K562 (cell line): ENCODE measurements around the gene CDYL2. TPM values are rescaled to one million over a fixed set of nuclear protein-coding genes. Genes with fewer than 3 reads are reported as not detected.

Experiments used
- ATAC-seq: fragments of 200-7000 bp; cut with Tn5 transposase; 3 replicates; pipeline ENCODE4 v1.9.1; 2020; ENCODE audit warnings: moderate library complexity
- BruUV-seq: library from RNA; stranded (reverse); fragments of 400-500 nt; replicated peaks from 2 replicates; lab custom pipeline; 2021; lab: Mats Ljungman, UMichigan
- CTCF ChIA-PET: fragments of 300-600 bp; formaldehyde crosslinking; extraction: SDS; loops from one replicate; lab custom pipeline; 2021; ENCODE audit warnings: low intra/inter-chr PET ratio; lab: Yijun Ruan, JAX
- POLR2A ChIA-PET: fragments of 300-600, 350-650 bp; sonication (Branson Sonifier 250); formaldehyde crosslinking; extraction: SDS; loops from one replicate; lab custom pipeline; 2021; ENCODE audit warnings: antibody characterized with exemption, inconsistent platforms; lab: Yijun Ruan, JAX
- DNase-seq, 4 experiments: peaks; one replicate each; pipeline versions ENCODE4 v3.0.0 to v3.0.0-alpha.2; 2011 to 2018; ENCODE audit warnings: low spot score in 3 of 4, mixed read lengths in 3 of 4; ENCODE audit errors: extremely low read depth in 1 of 4
- FAIRE-seq: peaks from 2 replicates; lab custom pipeline; 2011; peaks lifted over from hg19 to GRCh38; lab: Jason Lieb, UNC
- H2AFZ ChIP-seq: 2 replicates; pipeline ENCODE4 v1.6.0; 2011; ENCODE audit warnings: low read depth, low read length, control low read depth, inconsistent platforms
- H3K27ac ChIP-seq: fragments of 200-600 bp; 3 replicates; pipeline ENCODE4 v1.8.0; 2011; ENCODE audit warnings: low read depth, mild to moderate bottlenecking, control low read depth, inconsistent platforms, low read length, moderate library complexity, mixed read lengths; ENCODE audit errors: extremely low read depth
- H3K27me3 ChIP-seq, 2 experiments: fragments of 300-600 bp in 1 of 2; 2 replicates in 1 of 2; 3 replicates in 1 of 2; pipeline versions ENCODE4 v1.6.0 to v1.8.0; 2011; ENCODE audit warnings: inconsistent platforms in 2 of 2, low read length in 2 of 2, mild to moderate bottlenecking in 1 of 2, mixed read lengths in 1 of 2, moderate library complexity in 1 of 2; ENCODE audit not compliant: control insufficient read depth in 2 of 2, insufficient read depth in 2 of 2
- H3K36me3 ChIP-seq: fragments of 300-600 bp; 3 replicates; pipeline ENCODE4 v1.8.0; 2011; ENCODE audit warnings: mild to moderate bottlenecking, low read length, inconsistent platforms; ENCODE audit not compliant: control insufficient read depth, insufficient read depth
- H3K4me1 ChIP-seq, 2 experiments: fragments of 200-600 bp in 1 of 2; replicated peaks in 1 of 2; 2 replicates in 1 of 2; 3 replicates in 1 of 2; pipeline versions ENCODE4 v1.5.1 to v1.8.0; 2011; ENCODE audit warnings: inconsistent platforms in 2 of 2, low read length in 2 of 2, mild to moderate bottlenecking in 1 of 2, mixed read lengths in 1 of 2, moderate library complexity in 1 of 2; ENCODE audit not compliant: control insufficient read depth in 2 of 2, insufficient read depth in 2 of 2
- H3K4me2 ChIP-seq: 2 replicates; pipeline ENCODE4 v1.6.1; 2011; ENCODE audit warnings: low read length, control low read depth, inconsistent platforms, mixed read lengths; ENCODE audit not compliant: insufficient read depth
- H3K4me3 ChIP-seq: fragments of 200-600 bp; sonication (generic), shearing (Covaris generic); 2 replicates; pipeline ENCODE4 v1.5.1; 2016; ENCODE audit warnings: control low read depth, inconsistent platforms
- H3K79me2 ChIP-seq: fragments of 200-600 bp; 3 replicates; pipeline ENCODE4 v1.8.0; 2011; ENCODE audit warnings: low read length, inconsistent platforms; ENCODE audit not compliant: control insufficient read depth, insufficient read depth
- H3K9ac ChIP-seq, 2 experiments: 2 replicates each; pipeline versions ENCODE4 v1.6.0 to v1.6.1; 2011; ENCODE audit warnings: low read depth in 2 of 2, low read length in 2 of 2, control low read depth in 1 of 2, inconsistent platforms in 1 of 2, mild to moderate bottlenecking in 1 of 2, mixed read lengths in 1 of 2; ENCODE audit not compliant: insufficient read depth in 1 of 2
- H3K9me1 ChIP-seq: one replicate; pipeline ENCODE4 v1.6.0; 2011; ENCODE audit warnings: inconsistent platforms, mild to moderate bottlenecking, low read length, moderate library complexity; ENCODE audit not compliant: control insufficient read depth, insufficient read depth
- H3K9me3 ChIP-seq: replicated peaks from 2 replicates; pipeline ENCODE4 v1.5.1; 2011; ENCODE audit warnings: low read depth, low read length, inconsistent platforms; ENCODE audit not compliant: control insufficient read depth, insufficient read depth
- H4K20me1 ChIP-seq: replicated peaks from 2 replicates; pipeline ENCODE4 v1.6.1; 2011; ENCODE audit warnings: low read length, inconsistent platforms, mixed read lengths; ENCODE audit not compliant: control insufficient read depth, insufficient read depth
- ARHGAP35 ChIP-seq: fragments of 450-650 bp; IDR thresholded peaks from 2 replicates; pipeline ENCODE4 v1.6.1; 2018; ENCODE audit not compliant: partially characterized antibody
- CBX3 ChIP-seq, 2 experiments: IDR thresholded peaks; 1 replicate in 1 of 2; 2 replicates in 1 of 2; pipeline ENCODE4 v1.6.1; 2012; ENCODE audit warnings: inconsistent platforms in 2 of 2, low read length in 2 of 2, borderline replicate concordance in 1 of 2, control low read depth in 1 of 2
- FOS ChIP-seq: IDR thresholded peaks from 3 replicates; pipeline ENCODE4 v1.6.1; 2011; ENCODE audit not compliant: insufficient read length; ENCODE audit errors: extremely low read depth
- GABPB1 ChIP-seq: sonication (generic); formaldehyde crosslinking; IDR thresholded peaks from 2 replicates; pipeline ENCODE4 v1.8.0; 2022; ENCODE audit warnings: mild to moderate bottlenecking, missing genetic modification reagents
- LCOR ChIP-seq: sonication (generic); formaldehyde crosslinking; IDR thresholded peaks from 2 replicates; pipeline ENCODE4 v1.8.0; 2022; ENCODE audit warnings: mild to moderate bottlenecking, missing genetic modification reagents
- MTF1 ChIP-seq: fragments of 250-450 bp; sonication (Bioruptor Pico); IDR thresholded peaks from 2 replicates; pipeline ENCODE4 v1.9.0; 2021; ENCODE audit warnings: moderate library complexity, mild to moderate bottlenecking, inconsistent platforms, borderline replicate concordance
- SAP30 ChIP-seq: fragments of 200-600 bp; sonication (generic); IDR thresholded peaks from 2 replicates; pipeline ENCODE4 v1.6.1; 2012; ENCODE audit warnings: borderline replicate concordance, low read depth, mild to moderate bottlenecking, moderate library complexity, low read length, control low read depth, inconsistent platforms; ENCODE audit not compliant: insufficient read depth, poor library complexity, severe bottlenecking
- SMAD2 ChIP-seq: fragments of 150-350 bp; IDR thresholded peaks from 2 replicates; pipeline ENCODE4 v1.6.1; 2014; ENCODE audit warnings: low read depth, mild to moderate bottlenecking, low read length
- SP1 ChIP-seq: sonication (generic); formaldehyde crosslinking; IDR thresholded peaks from 2 replicates; pipeline ENCODE4 v1.8.1; 2022; ENCODE audit warnings: mild to moderate bottlenecking, missing genetic modification reagents
- SRF ChIP-seq, 2 experiments: fragments of 250-450, 450-650 bp in 1 of 2; sonication (Bioruptor Pico) in 1 of 2; sonication (generic) in 1 of 2; formaldehyde crosslinking; IDR thresholded peaks; 2 replicates each; pipeline versions ENCODE4 v1.5.0 to v1.5.1; 2020 to 2022; ENCODE audit warnings: mild to moderate bottlenecking in 1 of 2, missing genetic modification reagents in 1 of 2
- SRSF9 ChIP-seq: fragments of 200-400 bp; formaldehyde crosslinking; IDR thresholded peaks from 2 replicates; pipeline ENCODE4 v1.6.1; 2017; ENCODE audit warnings: low read depth, low read length, borderline replicate concordance
- TCF7L2 ChIP-seq: fragments of 150-350 bp; IDR thresholded peaks from 2 replicates; pipeline ENCODE4 v1.6.1; 2016; ENCODE audit warnings: low read depth, mild to moderate bottlenecking, low read length, moderate library complexity
- TEAD2 ChIP-seq: fragments of 450-650 bp; IDR thresholded peaks from 2 replicates; pipeline ENCODE4 v1.6.1; 2016; ENCODE audit warnings: missing genetic modification characterization, control low read depth, missing compliant biosample characterization
- WGBS: fragments of 100-300 bp; shearing (Covaris generic); methylation state at CpG from one replicate; pipeline ENCODE4 v1.1.6; 2016; ENCODE audit warnings: low coverage, mixed read lengths; ENCODE audit not compliant: insufficient coverage; ENCODE audit errors: missing lambda C conversion rate; 5-methylcytosine and 5-hydroxymethylcytosine counted together
- in situ Hi-C: fragments of 300-500 bp; cut with MboI; formaldehyde crosslinking; loops from 4 replicates; pipeline ENCODE4 v1.15.0; 2018; ENCODE audit warnings: inconsistent platforms, mixed read lengths
- intact Hi-C: fragments of 100-400 bp; cut with micrococcal nuclease; formaldehyde crosslinking; loops from 2 replicates; pipeline ENCODE4 v1.14.2; 2022
- polyA plus RNA-seq, 8 experiments: library from polyadenylated mRNA; depleted of rRNA in 4 of 8; stranded (reverse) in 5 of 8; unstranded in 3 of 8; fragments of >200 nt; fragmentation: Nextera tagmentation in 2 of 8; fragmentation: Illumina TruSeq in 1 of 8; extraction: Ambion mirVana in 2 of 8; extraction: Trizol in 1 of 8; gene quantifications; 2 replicates each; pipeline versions ENCODE4 v1.2.1 to v1.2.3, GENCODE V29; 2011 to 2014; ENCODE audit warnings: inconsistent platforms in 1 of 8, missing spikeins in 1 of 8
- total RNA-seq, 7 experiments: library from RNA; depleted of rRNA in 6 of 7; stranded (reverse); fragments of >200 nt in 6 of 7; fragmentation: Illumina TruSeq in 2 of 7; extraction: Trizol in 2 of 7; gene quantifications; 2 replicates each; pipeline versions ENCODE4 v1.2.1 to v1.2.3, GENCODE V29; 2011 to 2021; ENCODE audit warnings: low replicate concordance in 1 of 7
- TF ChIP-seq, protein P1 (sequence below), 2 experiments: fragments of 200-800 bp in 1 of 2; sonication (Bioruptor generic) in 1 of 2; sonication (generic) in 1 of 2; formaldehyde crosslinking in 1 of 2; IDR thresholded peaks in 1 of 2; conservative IDR thresholded peaks in 1 of 2; 2 replicates each; pipeline versions ENCODE4 v1.5.0 to v1.6.1; 2016 to 2020; ENCODE audit warnings: missing compliant biosample characterization in 1 of 2, missing genetic modification characterization in 1 of 2, missing genetic modification reagents in 1 of 2
- TF ChIP-seq, protein P2 (sequence below): fragments of 250-450 bp; sonication (Bioruptor Pico); IDR thresholded peaks from 2 replicates; pipeline ENCODE4 v1.8.0; 2021; ENCODE audit warnings: borderline replicate concordance, mild to moderate bottlenecking, moderate library complexity; ENCODE audit not compliant: poor library complexity, severe bottlenecking
- TF ChIP-seq, protein P3 (sequence below): IDR thresholded peaks from 3 replicates; pipeline ENCODE4 v1.6.1; 2011; ENCODE audit warnings: borderline replicate concordance, mild to moderate bottlenecking; ENCODE audit not compliant: insufficient read length, insufficient read depth

CDYL2 gene
- total and polyA plus RNA-seq, 9 of the 15 experiments (the other 6 are each of a cell fraction or from before 2014, with no cell fraction given) = under 0.01 to 0.04 (median 0.01) TPM; not detected in 6

DNA sequence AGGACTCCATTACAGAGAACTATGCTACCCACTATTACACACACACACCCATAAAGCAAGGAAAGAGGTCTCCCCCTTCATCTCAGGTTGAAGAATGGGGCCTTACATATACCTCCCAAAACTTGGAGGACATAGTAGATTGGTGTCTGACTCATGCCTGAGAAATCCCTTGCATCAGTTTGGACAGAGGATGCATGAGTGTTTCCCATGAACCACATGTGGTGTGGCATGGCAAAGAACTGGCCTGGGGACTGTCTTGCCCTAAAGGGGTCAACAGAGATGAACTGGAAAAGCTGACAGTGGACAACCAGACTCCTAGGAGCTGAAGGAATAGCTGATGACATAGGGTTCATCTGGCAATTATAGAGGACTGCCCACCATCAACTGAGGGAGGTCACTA is 209.6 kb downstream of the CDYL2 start (continued):
- TF ChIP-seq, protein P1, sequence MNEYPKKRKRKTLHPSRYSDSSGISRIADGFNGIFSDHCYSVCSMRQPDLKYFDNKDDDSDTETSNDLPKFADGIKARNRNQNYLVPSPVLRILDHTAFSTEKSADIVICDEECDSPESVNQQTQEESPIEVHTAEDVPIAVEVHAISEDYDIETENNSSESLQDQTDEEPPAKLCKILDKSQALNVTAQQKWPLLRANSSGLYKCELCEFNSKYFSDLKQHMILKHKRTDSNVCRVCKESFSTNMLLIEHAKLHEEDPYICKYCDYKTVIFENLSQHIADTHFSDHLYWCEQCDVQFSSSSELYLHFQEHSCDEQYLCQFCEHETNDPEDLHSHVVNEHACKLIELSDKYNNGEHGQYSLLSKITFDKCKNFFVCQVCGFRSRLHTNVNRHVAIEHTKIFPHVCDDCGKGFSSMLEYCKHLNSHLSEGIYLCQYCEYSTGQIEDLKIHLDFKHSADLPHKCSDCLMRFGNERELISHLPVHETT (CRISPR knock-in tag; conservative IDR thresholded peaks at IDR 0.05 in 1 of 2, IDR thresholded peaks at IDR 0.05 in 1 of 2) = no peak
- TF ChIP-seq FOS (no peak), SMAD2 (no peak), SRF (CRISPR knock-in tag; IDR thresholded peaks at IDR 0.05) (no peak), LCOR (CRISPR knock-in tag) (no peak)

GRCh38 chr16:80592273-80592672 is 212.1 kb downstream of the CDYL2 start:
- no TSS peak for BruUV-seq
- Histone ChIP-seq H3K79me2 (no peaks in the 10 kb centered on the region), H3K9me3 (no peaks in the 10 kb centered on the region), H3K27ac (no peak overlapping the region), H3K9me1 (no peaks in the 10 kb centered on the region), H3K9ac (no peak overlapping the region), H3K27me3 (no peaks in the 10 kb centered on the region), H3K4me1 (no peaks in the 10 kb centered on the region), H4K20me1 (no peaks in the 10 kb centered on the region), H3K36me3 (no peaks in the 10 kb centered on the region), H2AFZ (no peak overlapping the region), H3K4me2 (no peak overlapping the region), H3K4me3 (no peak overlapping the region)
- POLR2A ChIA-PET = no interaction called here
- 3% methylated on average over 2 of the region's 2 CpGs for WGBS
- in situ Hi-C loops (no loop called here), intact Hi-C loops (no loop called here)
- DNase-seq = no peak
- no peak for ATAC-seq
- no peak for FAIRE-seq
- CTCF ChIA-PET = no interaction called here
- TF ChIP-seq GABPB1 (CRISPR knock-in tag) (no peak), CBX3 (IDR thresholded peaks at IDR 0.05; ENCODE audit: borderline replicate concordance in 1 of 2, low read length in 2 of 2) (no peak), TCF7L2 (no peak), MTF1 (no peak), SAP30 (no peak), SP1 (CRISPR knock-in tag) (no peak), SRSF9 (no peak), ARHGAP35 (no peak), TEAD2 (no peak)
- TF ChIP-seq, protein P2, sequence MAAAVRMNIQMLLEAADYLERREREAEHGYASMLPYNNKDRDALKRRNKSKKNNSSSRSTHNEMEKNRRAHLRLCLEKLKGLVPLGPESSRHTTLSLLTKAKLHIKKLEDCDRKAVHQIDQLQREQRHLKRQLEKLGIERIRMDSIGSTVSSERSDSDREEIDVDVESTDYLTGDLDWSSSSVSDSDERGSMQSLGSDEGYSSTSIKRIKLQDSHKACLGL (CRISPR knock-in tag) = no peak
- TF ChIP-seq, protein P3, sequence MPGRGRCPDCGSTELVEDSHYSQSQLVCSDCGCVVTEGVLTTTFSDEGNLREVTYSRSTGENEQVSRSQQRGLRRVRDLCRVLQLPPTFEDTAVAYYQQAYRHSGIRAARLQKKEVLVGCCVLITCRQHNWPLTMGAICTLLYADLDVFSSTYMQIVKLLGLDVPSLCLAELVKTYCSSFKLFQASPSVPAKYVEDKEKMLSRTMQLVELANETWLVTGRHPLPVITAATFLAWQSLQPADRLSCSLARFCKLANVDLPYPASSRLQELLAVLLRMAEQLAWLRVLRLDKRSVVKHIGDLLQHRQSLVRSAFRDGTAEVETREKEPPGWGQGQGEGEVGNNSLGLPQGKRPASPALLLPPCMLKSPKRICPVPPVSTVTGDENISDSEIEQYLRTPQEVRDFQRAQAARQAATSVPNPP = no peak
